ENCODE measurements around the gene CD6.

The CD6 gene

GRCh38 chr11:61067782-61068446 lies 96.4 kb downstream of the CD6 start (continued):
- TF ChIP-seq ZNF664 (tag by site-specific recombination; IDR thresholded peaks at IDR 0.05): no peak

GRCh38 chr11:61068581-61068980 lies 97.1 kb downstream of the CD6 start:
- POLR2A ChIA-PET: no interaction called here

GRCh38 chr11:61069427-61069826 lies 97.9 kb downstream of the CD6 start:
- Histone ChIP-seq H3K4me1 (ENCODE audit: control insufficient read depth, insufficient read depth, low read length) (no peaks in the 10 kb centered on the region), H3K36me3 (ENCODE audit: control insufficient read depth in 2 of 2, insufficient read depth in 1 of 2, low read length in 2 of 2) (no peaks in the 10 kb centered on the region), H3K9me3 (ENCODE audit: control insufficient read depth, insufficient read depth, low read depth, low read length) (no peaks in the 10 kb centered on the region), H3K27ac (ENCODE audit: extremely low read depth, low read depth, low read length) (no peak overlapping the region), H3K4me3 (ENCODE audit: low read depth, low read length) (no peak overlapping the region)
- ChIA-PET POLR2A (no interaction called here), CTCF (no interaction called here)
- TF ChIP-seq ZFP69B (tag by site-specific recombination; IDR thresholded peaks at IDR 0.05): no peak
- no peak for TF ChIP-seq ZNF174 (tag by site-specific recombination; IDR thresholded peaks at IDR 0.05)
- no peak for TF ChIP-seq PRDM2 (tag by site-specific recombination; IDR thresholded peaks at IDR 0.05; ENCODE audit: borderline replicate concordance)
- TF ChIP-seq ATF2 (tag by site-specific recombination; IDR thresholded peaks at IDR 0.05; ENCODE audit: low read depth): no peak
- no peak for TF ChIP-seq OVOL3 (tag by site-specific recombination; IDR thresholded peaks at IDR 0.05)
- no peak for TF ChIP-seq ZXDB (tag by site-specific recombination; IDR thresholded peaks at IDR 0.05)
- no peak for TF ChIP-seq OSR2 (tag by site-specific recombination; IDR thresholded peaks at IDR 0.05)
- no peak for TF ChIP-seq ZNF175 (tag by site-specific recombination; IDR thresholded peaks at IDR 0.05)

More at GRCh38 chr11:61068581-61068980, 97.1 kb downstream of the CD6 start:
- H3K4me1 ChIP-seq (ENCODE audit: control insufficient read depth, insufficient read depth, low read length): no peaks in the 10 kb centered on the region
- CTCF ChIA-PET: interaction anchor here (0.7 kb wide), 1 partner anchor 255 kb away, joined by 5 read pairs; no protein-coding TSS in a partner anchor
- H3K27ac ChIP-seq (ENCODE audit: extremely low read depth, low read depth, low read length): no peak overlapping the region
- no peaks in the 10 kb centered on the region for H3K36me3 ChIP-seq (ENCODE audit: control insufficient read depth in 2 of 2, insufficient read depth in 1 of 2, low read length in 2 of 2)
- TF ChIP-seq ZNF112 (tag by site-specific recombination; IDR thresholded peaks at IDR 0.05): no peak
- TF ChIP-seq FEZF1 (tag by site-specific recombination; IDR thresholded peaks at IDR 0.05): no peak
- TF ChIP-seq ZNF610 (tag by site-specific recombination; IDR thresholded peaks at IDR 0.05; ENCODE audit: borderline replicate concordance): no peak
- no peak for TF ChIP-seq ZNF398 (tag by site-specific recombination; IDR thresholded peaks at IDR 0.05)
- TF ChIP-seq SALL2 (tag by site-specific recombination; IDR thresholded peaks at IDR 0.05; ENCODE audit: borderline replicate concordance): no peak
- TF ChIP-seq ZNF48 (tag by site-specific recombination; IDR thresholded peaks at IDR 0.05): no peak
- no peak for TF ChIP-seq ZNF350 (tag by site-specific recombination; IDR thresholded peaks at IDR 0.05)
- no peak for TF ChIP-seq SP2 (tag by site-specific recombination; IDR thresholded peaks at IDR 0.05)
- TF ChIP-seq ZBTB11 (tag by site-specific recombination; conservative IDR thresholded peaks at IDR 0.05; ENCODE audit: low read depth): no peak
- TF ChIP-seq ZNF670 (tag by site-specific recombination; IDR thresholded peaks at IDR 0.05; ENCODE audit: low read depth): no peak
- TF ChIP-seq KLF7 (tag by site-specific recombination; IDR thresholded peaks at IDR 0.05; ENCODE audit: borderline replicate concordance): no peak
- H3K9me3 ChIP-seq (ENCODE audit: control insufficient read depth, insufficient read depth, low read depth, low read length): no peaks in the 10 kb centered on the region
- H3K4me3 ChIP-seq (ENCODE audit: low read depth, low read length): no peak overlapping the region

All from HEK293 (cell line).